GM18526 (cell line): Measurements from ENCODE around the gene PRELID1.

Experiments
- POLR2A ChIP-seq: IDR thresholded peaks from 3 replicates; pipeline ENCODE4 v1.6.1; 2011; ENCODE audit not compliant: insufficient read length; ENCODE audit errors: extremely low read depth

Gene PRELID1

GRCh38 chr5:177319913-177320588 lies 16.5 kb downstream of the PRELID1 start:
- TF ChIP-seq POLR2A: no peak

DNA sequence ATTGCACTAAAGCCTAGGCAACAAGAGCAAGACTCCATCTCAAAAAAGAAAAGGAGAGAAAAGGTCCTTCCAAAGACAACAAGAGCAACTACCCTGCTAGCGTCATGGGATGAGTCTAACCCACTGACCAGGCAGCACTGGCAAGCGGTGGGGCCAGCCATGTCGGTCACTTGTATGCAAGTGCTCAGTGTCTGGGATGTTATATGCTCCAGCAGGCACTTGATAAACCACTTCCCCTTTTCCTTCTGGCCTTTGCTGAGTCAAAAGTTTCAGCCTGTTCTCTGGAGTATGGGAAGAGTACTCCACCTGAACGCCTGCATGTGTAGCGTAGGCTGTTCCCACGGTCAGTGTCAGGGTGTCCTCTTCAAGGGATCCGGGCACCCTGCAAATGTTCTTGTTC lies 17.3 kb downstream of the PRELID1 start:
- TF ChIP-seq POLR2A: no peak

- TF ChIP-seq POLR2A: no peak
These were observed 22.3 kb downstream of the PRELID1 start for GRCh38 chr5:177325868-177326381.

DNA sequence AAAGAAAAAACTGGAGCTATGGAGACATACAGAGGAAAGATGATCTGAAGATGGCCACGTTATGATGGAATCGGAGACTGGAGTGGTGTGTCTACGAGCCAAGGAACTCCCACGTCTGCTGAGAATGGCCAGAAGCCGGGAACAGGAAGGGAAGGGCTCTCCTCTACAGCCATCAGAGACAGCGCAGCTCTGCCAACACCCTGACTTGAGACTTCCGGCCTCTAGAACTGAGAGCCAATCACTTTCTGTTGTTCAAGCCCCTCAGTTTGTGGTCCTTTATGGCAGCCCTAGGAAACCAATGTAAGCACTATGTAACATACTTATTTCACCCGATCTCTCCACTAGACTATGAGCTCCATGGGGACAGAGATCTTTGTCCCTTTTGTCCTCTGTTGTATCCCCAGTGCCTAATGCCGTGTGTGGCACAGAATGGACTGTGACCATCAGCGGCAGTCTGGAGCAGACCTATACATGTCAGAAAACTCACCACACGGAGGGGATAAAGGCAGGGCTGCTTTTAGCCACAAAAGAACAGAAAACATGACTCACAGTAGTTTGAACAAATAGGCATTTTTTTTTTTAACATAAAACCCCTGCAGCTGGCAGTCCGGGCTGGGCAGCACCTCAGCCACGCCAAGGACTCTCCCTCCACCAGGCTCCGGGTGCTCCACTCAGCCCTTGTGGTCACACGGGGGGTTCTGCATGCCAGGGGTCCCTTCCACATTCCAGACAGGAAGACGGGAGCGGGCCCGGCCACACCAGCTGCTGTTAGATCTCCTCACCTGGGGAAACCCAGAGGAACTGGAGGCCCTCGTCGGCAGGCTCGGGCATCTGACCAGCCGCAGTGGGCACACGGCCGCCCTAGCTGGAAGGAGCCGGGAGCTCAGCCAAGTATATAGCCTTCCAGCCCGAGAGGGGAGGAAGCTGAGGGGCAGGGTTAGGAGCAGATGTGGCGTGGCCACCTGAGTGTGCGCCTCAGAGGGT lies 24.2 kb downstream of the PRELID1 start:
- no peak for TF ChIP-seq POLR2A

DNA sequence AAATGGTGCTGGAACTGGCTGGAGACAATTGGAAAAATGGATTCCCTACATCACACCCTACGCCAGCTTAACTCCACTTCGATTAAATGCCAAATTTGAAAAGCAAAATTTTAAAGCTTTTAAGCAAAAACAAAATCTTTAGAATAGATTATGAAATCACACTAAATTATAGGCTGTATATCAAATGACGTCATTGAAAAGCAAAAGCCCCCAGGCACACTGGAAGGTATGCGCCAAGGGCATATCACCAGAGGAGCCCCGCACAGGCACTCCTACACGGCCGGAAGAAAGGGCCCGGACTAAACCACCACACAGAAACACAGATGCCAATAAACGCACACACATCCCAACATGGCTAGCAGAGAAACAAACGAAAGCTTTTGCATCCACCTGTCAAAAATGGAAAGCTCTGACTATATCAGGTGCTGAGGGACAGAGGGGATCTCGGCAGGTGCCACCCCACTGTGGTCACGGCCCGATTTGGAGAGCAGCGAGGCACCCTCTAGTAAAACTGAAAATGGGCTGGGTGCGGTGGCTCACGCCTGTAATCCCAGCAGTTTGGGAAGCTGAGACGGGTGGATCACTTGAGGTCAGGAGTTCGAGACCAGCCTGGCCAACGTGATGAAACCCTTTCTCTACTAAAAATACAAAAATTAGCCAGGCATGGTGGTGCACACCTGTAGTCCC lies 25.1 kb downstream of the PRELID1 start:
- no peak for TF ChIP-seq POLR2A

DNA sequence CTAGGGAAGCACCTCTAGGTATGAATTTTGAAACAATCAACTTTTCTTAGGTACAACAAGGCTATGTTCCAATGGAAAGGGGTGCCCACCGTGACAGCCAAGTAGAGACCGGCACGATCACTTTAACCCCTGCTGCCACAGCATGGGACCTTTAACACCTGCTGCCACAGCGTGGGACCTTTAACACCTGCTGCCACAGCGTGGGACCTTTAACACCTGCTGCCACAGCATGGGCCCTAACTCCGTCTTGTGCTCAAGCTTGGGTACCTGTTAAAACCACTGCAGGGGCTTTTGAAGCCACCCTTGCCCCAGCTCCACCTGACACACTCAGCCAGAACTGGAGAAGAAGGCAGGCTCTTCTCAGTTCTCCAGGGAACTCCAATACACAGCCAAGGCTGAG lies 26.3 kb downstream of the PRELID1 start:
- TF ChIP-seq POLR2A: no peak

DNA sequence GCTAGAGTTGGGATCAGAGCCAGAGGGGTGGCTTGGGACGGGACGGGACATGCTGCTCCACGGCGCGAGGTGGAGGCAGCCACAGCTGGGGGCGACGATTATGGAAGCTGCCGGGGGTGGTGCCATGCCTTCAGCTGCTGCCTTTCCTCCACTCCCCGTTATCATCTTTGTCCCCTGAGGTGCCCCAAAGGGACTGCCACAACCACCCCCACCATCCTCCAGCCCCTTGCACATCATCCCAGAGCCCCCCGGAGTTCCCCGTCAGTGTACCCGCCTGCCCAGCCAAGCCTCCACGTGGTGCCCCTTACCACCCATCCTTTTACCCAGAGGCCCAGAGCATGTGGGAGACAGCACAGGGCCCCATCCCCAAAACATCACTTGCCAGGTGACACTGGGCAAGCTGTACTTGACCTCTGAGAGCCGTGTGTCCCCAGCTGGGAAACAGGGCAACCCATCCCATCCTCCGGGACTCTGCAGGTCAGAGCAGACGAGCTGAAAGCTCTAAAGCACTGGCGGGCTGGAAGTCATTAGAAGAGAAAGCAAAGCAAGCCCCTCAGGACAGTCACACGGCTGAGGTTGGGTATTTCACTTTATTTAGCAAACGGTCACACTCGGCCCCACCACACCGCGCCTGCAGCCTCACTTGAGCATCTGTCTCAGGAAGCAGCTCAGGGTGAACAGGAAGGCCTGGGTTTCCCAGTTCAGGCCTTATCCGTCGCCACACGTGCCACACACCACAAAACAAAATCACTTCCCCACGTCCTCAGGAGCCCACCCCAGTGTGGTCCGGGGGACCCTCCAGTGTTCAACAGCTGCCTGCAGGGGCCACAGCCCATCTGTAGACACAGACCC lies 27.6 kb downstream of the PRELID1 start:
- TF ChIP-seq POLR2A: no peak

DNA sequence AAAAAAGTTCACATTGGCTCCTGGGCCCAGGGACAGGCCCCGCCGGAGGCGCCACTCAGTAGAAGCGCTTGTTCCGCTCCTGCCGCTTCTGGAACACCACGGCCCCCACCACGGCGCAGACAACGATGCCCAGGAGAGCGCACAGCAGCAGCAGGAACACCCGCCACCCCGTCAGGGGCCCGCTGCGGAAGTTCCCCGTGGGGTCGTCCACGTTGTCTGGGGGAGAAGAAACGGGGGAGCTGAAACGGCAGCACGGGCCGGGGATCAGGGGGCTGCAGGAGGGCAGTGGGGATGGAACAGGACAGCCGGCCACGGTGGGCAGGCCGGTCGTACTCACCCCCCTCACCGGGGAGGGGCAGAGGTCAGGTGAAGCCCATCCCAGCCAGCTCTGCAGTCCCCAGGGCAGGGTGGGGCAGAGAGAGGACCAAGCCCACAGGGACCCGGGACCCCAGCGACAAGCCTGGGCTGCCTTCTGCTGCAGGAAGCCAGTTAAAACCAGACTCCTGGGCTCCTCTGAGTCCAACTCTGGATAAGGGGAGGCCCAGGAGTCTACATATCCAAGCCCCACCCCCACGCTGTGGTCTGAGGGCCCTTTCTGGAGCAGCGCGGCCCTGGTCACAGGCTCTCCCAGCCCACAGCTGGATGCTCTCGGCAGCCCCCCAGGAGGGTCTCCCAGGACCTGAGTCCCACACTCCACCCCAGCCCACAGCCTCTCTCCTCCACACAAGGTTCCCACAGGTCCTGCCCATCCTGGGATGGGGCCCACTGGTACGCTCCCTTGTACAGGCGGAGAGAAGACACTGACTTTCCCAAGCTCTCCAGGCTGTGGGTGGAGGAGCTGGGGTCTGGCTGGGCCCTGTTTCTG lies 28.7 kb downstream of the PRELID1 start:
- no peak for TF ChIP-seq POLR2A

DNA sequence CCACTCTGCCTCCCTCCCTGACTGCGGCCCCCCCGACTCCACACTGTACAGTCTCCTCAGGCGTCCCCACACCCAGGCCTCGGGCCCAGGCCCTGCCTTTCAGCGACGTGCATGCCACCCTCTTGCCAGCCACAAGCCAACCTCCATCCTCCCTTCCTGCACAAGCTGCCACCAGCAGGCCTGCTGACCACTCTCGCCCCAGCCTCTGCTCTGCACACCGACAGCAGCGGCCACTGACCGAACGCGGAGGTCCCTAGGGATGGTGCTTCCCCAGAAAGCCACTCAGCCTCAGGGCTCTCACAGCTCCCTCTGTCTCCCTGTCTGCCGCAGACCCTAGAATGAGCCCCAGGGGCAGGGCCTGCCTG lies 29.3 kb downstream of the PRELID1 start:
- no peak for TF ChIP-seq POLR2A

GRCh38 chr5:177333420-177334154 lies 30.0 kb downstream of the PRELID1 start:
- TF ChIP-seq POLR2A: no peak

GRCh38 chr5:177334155-177334551 lies 30.6 kb downstream of the PRELID1 start:
- TF ChIP-seq POLR2A: no peak

DNA sequence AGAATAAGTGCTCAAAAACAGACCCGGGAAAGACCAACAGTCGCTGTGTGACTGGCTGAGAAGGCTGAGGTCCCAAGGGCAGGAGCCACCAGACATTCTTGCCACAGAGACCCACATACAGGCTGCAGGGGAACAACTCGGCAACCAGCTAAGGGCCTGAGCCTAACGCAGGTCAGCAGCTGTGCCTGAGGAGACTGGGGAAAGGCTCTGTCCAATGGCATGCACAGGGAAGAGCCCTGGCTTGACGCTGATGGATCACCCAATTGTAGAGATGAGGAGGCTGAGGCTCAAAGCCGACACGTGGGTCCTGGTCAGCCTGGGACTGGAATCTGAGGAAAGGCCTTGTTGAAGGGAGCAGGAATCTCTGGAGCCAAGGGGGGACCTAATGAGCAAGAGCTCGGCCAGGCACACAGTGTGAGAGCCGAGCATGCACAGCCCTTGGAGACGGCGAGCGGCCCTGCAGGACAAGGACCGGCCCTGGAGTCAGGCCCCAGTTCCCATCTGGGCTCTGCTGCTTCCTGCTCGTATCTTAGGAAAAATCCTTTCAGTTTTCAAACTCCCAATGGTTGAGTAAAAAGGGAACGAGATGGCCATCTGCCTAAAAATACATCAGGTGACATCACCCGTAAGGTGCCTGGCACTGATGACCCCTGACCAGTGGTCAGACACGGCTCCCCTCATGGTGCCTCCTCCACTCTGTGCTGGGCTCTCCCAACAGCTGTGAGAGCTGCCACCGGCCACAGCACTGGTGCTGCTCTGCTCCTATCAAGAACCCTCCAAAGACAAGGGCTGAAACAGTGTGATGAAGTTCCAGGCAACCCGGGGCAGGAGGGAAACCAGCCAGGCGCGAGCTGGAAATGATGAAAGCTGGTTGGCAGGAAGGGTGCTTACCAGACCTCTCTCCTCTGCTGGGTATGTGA lies 31.4 kb downstream of the PRELID1 start:
- TF ChIP-seq POLR2A: no peak

- no peak for TF ChIP-seq POLR2A
These were observed 32.1 kb downstream of the PRELID1 start for GRCh38 chr5:177335701-177336065.
